Measurements from ENCODE around the gene EMILIN2.

Gene EMILIN2

DNA sequence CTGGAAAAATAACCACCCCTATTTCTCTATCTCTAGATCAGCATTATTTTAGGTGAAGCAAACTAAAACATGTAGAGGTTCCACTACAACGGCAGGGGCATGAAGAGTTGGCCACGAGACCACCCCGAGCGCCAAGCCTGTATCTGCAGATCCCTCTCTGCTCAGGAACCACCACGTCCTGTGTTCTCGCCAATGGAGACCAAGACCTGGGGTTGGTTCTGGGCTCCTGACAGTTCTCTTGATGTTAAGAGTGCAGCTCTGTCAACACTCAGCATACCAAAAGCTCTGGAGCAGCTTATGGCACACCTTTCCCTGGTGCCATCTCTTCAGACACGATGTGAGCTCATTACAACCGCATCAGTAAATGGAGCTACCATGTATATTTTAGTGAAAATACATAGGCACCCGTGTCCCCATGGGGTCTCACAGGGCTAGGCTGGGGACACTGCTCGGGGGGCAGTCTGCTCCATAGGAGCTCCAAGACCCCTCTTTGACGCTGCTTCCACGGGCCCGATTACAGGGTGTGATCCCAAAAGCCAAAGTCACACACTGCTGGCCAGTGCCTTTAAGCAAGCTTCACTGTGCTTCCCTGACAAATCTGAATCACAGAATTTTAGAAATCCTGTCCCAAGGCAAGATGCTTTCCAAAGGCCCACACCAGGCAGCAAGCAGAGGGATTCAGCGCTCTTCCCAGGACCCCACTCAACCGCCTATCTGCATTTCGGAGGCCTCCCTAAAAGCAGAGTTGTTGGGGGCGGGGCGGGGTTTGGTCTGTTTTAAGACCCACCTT is 72.2 kb downstream of the EMILIN2 start:
- no peak for DNase-seq

DNA sequence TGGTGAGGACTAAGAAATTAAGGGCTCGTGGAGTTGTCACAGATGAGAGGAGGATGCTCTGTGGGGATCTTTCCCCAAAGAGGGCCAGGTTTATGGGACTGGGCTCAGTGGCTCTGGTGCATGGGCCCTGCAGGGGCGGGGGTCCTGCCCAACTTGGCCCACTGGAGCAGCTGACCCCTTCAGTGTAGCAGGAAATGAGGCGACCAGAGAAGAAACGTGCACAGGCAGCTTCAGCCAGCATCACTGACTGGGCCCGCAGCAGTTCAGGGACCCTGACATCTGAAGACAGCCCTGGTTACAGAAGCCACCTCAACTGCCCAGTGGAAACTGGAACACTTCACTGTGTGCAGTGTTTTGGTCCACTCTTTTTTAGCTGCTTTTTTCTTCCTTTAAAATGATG is 72.8 kb downstream of the EMILIN2 start:
- no peak for DNase-seq

DNA sequence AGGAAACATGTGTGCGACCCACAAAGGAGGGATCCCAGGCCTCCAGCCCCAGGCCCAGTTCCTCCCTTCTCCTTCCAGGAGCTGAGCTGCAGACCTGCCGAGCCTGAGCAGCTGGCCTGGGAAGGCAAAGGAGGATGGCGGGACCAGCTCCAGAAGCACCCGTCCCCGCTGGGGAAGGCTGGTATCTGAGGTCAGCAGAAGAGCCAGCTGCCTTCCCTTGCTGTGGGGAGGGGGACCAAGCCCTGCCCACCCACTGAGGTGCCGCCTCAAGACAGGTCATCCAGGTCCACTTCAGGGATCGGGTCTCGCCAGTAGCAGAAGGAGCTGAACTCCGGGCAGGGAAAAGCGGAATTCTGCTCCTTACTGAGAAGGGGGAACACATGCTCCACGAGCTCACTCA is 73.2 kb downstream of the EMILIN2 start:
- DNase-seq = no peak

DNA sequence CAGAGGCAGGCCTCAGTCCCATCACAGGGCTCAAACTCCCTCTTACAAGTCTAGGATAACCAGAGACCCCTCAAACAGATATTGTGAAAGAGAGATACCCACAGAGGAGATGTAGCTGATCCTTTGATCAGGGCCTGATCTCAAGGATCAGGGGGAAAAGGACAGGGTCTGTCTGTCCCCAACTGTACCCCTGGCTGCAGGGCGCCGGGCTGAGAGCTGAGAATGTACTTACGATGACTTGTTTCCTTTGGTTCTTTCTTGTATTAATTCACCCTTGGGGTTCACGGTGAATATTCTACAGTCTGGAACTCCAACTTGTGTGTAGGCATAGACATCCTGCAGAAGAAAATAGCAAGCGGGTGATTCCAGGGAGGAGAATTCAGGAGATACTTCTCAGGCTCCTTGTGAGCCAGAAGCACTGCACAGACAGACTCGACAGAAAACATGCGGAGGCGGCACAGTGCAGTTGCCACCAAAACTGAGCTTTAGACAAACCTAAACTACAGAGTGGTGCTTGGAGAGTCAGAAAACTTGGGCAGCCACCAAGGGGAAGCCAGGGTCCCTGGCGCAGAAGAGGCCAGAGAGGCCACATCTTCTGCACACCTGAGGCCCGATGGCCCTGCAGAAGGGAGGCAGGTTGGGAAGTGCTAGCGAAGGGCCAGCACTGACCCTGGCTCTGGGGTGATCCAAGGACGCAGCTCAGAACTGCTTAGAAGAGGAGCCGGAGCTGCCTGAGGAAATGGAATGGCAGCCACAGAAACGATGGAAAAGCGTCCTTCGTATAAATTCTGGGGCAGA is 73.9 kb downstream of the EMILIN2 start:
- DNase-seq = no peak

DNA sequence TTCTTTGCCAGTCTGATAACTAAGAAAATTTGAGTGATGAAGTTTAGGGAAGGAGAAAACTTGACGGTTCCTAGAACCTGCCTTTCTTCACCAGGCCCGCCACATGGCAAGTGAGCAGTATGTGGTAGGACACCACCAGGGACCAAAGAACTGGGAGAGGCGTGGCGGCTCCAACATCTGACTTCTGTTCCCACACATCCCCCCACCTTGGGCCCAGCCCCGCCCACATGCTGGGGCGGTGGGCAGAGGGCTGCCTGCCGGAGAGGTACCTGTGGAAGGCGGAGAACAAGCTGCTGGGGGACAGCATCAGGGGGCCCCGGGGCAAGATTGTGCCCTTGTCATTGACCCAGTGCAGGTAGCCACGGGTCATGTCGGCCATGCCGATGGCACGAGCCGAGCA is 75.0 kb downstream of the EMILIN2 start:
- no peak for DNase-seq

DNA sequence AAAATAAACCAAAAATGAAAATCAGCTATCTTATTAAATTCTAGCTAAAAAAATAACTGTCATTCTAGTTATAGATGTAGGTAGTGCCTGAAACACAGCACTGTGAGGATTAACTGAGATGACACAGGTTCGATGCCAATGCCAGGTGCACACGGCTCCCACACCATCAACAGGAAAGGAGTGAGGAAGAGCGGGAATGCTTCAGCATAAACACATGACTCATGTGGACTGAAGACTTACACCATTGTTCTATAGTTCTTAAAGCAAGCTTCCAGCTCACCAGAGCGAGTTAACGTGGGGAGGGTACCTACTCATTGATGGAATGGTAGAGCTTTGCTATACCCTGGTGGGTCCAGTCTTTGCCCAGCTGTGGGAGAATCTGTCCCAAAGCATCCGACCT is 76.7 kb downstream of the EMILIN2 start:
- no peak for DNase-seq

DNA sequence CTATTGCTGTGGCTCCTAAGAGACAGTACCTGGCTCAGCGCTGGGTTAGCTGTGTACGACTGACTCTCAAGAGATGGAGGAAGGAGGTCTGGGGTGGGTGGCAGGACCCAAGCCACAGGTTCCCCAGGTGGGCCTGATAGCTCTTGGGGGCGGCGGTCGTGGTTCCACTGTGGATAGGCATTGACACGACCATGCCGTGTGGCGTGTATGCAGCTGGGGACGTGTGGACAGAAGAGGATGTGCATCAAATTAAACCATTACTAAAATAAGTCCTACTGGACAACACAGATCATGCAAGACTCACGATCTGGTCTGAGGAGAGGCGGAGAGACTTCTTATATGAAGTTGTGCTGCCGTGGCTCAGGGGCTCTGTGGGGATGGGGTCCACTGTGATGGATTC is 78.1 kb downstream of the EMILIN2 start:
- DNase-seq = no peak

DNA sequence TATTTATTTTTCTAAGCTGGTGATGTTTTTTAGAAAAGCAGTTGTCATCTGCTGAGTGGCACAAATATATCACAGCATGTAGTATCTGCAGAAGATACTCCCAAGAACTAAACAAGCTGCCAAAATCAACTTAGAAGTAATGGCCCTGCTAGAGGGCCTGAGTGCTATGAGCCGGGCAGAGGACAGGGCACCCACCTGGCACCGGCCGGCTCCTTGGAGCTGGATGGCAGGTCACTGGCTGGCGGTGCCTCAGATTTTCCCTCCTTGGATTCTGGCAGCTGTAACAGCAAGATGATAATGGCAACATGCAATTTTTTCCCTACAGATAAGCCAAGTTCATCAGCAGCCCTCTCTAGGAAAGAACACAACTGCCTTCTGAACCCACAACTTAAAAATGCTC is 79.7 kb downstream of the EMILIN2 start:
- no peak for DNase-seq

DNA sequence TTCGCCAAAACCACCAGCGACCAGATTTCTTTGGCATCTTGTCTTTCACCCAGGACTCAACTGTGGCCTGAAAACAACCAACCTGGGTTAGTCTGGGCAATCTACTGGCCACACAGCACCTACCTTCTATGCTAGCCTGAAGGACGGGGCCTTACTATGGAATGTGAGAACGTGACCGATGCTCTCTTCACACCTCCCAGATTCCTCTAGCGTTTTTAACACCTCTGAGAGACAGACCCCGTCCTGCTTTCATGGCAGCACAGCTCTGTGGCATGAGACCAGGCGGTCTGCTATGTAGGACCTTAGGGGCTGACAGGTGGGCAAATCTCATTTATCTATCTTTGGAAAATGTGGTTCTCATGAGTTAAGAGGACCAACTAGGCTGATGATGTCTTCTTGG is 80.9 kb downstream of the EMILIN2 start:
- no peak for DNase-seq

DNA sequence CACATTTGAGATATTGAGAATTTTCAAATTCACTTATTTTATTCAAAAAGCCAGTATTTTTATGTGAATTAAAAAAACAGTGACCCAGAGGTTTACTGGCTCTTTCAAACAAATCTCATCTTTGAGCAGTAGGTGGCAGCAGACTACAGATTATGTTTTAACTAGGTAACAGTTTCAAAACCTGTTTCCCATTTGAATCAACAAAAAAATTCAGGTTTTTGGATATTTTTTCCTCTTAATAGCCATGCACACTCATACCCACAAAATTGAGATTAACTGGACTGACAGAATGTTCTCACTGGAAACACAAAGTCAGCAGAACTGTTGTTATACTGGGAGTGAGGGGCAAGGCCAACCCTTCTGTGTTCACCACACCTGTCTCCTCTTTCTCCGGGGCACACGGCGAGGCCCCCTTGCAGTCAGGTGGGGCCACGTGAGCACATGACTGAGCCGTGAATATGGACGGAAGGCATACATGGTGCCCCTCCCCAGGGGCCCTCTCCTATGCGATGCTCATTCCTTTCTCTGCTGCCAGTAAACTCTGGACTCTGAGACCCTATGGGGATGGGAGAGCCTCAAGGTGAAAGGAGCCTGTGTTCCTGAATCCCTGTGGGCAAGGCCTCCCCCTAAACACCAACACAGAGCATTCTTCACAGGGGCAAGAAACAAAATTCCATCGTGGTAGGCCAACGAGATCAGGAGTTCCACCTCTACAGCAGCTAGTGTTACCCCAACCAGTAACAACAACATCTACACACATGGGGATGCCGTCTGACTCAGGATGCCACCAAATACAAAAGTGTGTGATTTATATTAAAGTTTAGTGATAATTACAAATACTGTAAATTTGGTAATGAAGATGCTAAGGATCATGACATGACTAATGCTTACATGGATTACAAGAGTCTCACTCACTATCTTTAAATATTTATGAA is 85.7 kb downstream of the EMILIN2 start:
- peak; percentile 89 for DNase-seq

DNA sequence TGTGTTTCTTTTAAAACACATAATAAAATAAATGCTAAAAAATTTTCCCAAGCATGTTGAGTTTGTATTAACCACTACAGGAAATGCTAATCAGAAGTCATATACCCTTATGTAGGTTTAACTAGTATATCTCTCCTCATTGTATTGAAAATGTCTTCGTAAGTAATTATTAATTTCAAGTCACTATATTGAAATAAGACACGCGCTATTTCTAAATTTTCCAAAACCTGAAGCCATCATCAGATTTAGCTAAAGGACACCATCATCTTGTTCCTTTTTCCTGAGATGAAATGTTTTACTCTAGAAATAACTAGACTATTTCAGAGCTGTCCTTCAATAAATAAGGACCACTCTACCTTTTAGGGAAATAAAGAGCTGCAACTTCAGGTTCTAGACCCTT is 87.2 kb downstream of the EMILIN2 start:
- DNase-seq = no peak

DNA sequence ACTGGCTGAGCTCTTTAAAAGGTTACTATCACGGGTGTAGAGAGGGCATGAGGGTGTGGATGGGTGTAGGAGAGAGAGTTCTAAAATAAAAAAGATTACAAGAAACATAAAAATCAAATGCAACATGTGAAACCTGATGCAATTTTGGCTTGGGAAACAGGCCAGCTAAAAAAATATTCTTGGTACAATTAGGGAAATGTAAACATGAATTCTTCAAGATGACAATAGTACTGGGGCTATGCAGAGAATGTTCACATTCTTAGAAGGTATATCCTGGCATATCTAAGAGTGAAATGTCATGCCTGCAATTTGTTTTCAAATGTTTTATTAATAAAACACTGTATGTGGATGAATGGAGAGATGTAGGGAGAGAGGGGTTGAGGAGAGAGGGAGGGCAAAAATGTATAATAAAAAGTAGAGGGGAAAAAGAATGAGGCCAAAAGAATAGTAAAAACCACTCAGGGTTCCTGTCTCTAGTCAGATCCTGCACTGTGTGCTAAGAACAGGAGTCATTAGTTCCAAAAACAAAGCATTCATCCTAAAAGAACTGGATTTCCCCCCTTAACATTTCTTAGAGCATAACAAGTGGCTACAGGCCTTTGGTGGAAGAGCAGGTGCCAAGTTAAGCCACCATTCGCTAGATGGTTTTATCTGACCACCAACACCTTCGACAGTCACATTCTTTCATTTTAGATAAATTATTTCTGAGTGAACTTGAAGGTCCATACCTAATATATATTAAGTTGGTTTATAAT is 88.8 kb downstream of the EMILIN2 start:
- DNase-seq = no peak

DNA sequence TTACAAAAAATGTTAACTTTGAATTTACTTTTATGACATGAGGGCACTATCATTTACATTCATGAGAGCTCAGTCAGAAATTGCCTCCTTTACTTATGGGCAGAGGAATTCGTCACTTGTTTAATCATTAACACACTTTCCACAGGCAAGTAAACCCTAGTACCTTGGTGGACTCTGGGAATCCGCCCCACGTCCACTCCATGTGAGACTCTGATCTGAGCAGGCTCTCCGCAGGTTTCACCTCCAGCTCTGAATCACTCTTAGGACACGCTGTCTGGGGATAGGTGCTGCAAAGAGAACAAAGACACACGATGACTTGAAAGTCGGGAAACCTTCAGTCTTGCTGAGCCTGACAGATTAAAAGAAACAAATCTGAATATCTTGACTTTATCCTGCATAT is 92.5 kb downstream of the EMILIN2 start:
- DNase-seq = no peak

DNA sequence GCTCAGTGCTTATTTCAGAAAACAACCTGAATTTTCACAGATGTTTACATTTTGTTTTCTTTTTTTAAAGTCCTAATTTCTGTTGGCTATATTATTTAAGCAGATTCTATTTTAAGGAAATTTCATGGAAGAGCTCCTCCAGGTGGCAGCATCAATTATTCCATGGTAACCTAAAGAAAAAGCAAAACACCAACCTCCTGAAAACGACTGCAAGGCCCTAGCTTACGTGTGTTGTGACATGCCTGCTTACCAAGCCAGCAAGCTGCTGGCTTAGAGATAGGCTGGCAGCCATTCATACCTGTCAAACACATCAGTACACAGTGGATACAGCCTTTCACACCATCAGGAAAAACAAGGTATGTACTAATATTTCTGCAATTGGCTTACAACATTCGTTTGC is 101.2 kb downstream of the EMILIN2 start:
- DNase-seq = peak; percentile 53

DNA sequence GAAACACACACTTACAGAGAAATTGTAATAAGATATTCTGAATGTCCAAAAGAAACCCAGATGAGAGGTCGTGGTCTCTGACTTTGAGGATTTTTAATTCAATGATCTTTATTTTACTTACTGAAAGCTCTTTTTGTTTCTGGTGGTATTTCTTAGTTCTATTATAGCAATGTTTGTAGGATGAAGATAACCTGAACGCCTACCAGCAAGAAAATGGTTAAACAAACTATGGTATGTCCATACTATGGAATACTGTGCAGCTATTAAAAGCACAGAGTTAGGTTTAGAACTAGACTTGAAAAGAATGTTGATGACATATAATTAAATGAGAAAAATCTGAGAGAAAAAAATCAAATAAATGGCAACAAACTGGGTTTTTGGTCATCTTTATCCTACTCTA is 105.8 kb downstream of the EMILIN2 start:
- DNase-seq = no peak

DNA sequence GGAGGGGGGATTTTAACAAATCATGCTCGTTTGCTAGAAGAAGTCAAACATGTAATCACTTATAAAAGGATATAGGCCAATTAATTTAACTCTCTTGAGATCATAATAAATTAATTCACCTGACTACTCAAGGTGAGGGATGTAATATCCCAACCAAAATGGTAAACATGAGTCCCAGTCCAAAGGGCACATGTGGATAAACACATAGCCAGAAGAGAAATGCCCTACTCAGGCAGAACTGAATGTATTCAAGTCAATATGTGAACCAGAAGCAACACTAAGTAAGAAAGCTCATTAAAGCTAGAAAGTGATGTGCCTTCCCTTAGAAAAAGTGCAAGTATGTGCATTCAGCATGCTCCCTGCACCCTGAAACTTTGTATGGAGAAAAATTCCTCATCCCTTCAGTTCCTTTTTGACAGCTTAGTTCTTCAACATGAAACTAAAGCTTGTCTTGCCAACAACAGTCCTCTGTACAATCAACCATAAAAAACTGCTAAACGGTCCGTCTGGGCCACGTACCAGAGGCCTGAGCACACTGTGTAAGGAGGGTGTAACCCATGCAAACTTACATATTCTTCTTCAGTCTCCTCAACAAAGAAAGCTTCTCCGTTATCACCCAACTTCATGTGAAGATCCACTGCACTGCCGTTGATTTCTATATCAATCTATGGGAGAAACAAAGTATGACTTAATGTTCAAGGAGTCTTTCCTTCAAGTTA is 107.3 kb downstream of the EMILIN2 start:
- no peak for DNase-seq

DNA sequence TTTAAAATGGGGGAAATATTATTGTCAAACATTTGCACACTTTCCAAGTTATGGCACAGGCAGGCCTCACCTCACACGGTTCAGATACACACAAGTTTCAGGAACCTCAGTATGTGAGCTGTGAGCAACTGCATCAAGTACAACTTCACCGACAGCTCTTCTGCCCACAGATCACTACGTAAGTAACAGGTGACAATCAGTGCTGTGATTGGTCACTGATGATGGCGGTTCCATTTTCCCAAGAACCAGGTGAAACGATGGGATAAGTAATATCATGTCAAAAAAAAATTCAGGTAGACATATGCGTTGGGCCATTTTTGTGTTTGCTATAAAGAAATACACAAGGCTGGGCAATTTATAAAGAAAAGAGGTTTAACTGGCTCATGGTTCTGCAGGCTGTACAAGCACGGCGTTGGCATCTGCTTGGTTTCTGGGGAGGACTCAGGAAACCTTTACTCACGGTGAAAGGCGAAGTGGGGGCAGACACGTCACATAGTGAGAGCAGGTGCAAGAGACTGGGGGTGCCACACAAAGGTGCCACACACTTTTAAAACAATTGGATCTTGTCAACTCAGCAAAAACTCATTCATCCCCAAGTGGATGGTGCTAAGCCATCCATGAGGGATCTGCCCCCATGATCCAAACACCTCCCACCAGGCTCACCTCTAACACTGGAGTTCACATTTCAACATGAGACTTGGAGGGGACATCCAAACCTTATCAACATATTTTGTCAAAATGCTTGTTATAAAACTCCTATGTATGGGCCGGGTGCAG is 108.3 kb downstream of the EMILIN2 start:
- no peak for DNase-seq

DNA sequence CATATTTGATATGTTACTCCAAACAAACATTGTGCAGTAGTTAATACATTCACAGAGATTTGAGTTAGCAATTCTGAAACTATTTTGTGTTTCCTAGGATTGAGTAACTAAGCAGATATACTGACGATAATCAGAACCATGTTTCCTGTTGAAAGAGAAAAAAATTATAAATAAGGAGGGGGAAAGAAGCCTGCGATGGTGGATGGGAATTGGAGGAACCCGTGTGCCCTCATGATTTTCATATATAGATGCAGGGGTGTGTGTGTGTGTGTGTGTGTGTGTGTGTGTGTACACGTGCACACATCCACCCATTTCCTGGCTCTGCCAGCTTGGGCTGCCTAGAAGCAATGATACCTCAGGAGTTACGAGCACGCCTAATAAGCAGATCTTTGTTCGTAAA is 109.2 kb downstream of the EMILIN2 start:
- no peak for DNase-seq

DNA sequence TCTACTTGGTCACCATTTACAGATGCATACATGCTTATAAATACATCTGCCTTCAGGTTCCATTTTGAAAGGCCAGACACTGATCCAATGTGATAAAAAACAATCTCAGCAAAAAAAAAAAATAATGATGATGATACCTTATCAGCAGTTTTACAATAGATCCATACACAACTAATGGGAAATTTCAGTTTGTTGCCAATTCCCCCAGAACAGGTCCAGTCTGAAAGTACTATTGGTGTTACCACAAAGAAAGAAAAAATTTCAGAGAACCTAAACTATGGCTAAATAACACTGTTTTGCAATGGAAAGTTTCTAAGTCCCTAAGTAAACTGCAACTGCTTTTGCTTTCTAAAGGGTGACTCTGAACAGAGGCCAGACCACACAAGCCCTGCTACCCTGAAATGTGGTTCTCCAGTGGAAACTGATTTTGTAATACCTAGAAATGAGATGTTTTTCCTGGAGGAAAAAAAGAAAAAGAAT is 112.1 kb downstream of the EMILIN2 start:
- peak; percentile 55 for DNase-seq

DNA sequence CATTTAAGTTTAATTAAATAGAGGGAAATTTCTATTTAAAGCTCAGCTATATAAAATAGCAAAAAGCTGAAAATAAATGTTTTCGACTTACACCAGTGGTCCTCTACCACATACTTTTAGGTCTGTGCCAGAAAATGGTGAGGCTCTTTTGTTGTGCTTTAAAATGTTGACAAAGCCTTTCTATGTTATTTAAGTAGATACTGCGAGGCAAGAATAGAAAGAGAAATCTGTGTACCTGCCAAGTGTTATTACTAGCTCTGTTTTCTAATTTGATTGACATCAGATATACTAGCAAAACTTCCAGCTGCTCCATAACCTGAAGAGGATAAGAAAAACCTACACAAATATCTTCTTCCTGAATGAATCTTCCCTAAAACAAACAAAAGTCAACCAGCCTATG is 112.5 kb downstream of the EMILIN2 start:
- DNase-seq = no peak
